Mucosa of stomach (tissue), 1 donor: ENCODE results near the gene ALS2CL.

Experiments used
- H3K27me3 ChIP-seq: one replicate; pipeline ENCODE4 v1.7.0; 2013; ENCODE audit warnings: mild to moderate bottlenecking, low read length; ENCODE audit not compliant: control insufficient read depth, insufficient read depth
- H3K36me3 ChIP-seq: one replicate; pipeline ENCODE4 v1.7.0; 2013; ENCODE audit warnings: low read length; ENCODE audit not compliant: control insufficient read depth, insufficient read depth
- H3K4me1 ChIP-seq: one replicate; pipeline ENCODE4 v1.7.0; 2013; ENCODE audit warnings: mild to moderate bottlenecking, low read length; ENCODE audit not compliant: control insufficient read depth, insufficient read depth
- H3K4me3 ChIP-seq: one replicate; pipeline ENCODE4 v1.7.0; 2013; ENCODE audit warnings: low read length
- H3K9ac ChIP-seq: one replicate; pipeline ENCODE4 v1.7.0; 2013; ENCODE audit warnings: mild to moderate bottlenecking, low read length, moderate library complexity
- H3K9me3 ChIP-seq: one replicate; pipeline ENCODE4 v1.7.0; 2013; ENCODE audit warnings: mild to moderate bottlenecking, low read length, moderate library complexity; ENCODE audit not compliant: control insufficient read depth
- donor health status: Pancreatic carcinoma.

Gene ALS2CL

DNA sequence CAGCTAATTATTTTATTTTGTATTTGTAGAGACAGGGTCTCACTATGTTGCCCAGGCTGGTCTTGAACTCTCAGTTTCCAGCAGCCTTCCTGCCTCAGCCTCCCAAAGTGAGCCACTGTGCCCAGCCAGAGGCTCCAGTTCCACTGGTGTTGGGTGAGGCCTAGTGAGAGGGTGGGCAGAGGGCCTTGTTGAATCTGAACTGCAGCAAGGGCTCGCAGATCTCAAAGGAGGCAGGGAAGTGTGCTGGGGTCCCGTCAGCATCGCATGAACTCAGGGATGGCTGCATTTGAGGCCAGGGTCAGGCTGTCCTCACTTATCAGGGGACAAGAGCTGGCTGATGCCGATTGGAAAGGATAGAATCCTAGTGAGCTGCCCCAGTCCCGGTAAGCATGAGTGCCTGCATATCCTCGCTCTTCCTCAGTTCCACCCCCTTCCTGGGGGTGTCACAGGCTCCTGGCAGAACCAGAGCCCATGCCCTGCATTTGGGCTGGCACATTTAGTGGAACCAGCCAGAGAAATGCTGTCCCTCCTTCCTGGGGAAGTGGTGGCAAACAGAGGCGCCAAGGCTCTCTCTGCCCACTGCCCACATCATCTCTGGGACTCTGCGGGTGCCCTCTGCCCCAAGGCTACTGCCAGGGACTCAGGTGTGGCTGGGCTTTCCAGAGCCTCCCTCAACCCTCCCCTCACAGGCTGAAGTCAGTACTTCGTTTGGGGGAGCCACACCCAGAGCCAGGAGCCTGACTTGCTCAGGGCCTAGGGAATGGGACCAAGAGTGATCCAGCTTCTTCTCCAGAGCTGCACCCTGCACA lies 24.1 kb downstream of the ALS2CL start:
- Histone ChIP-seq H3K4me3 (no peak overlapping the region), H3K9me3 (no peaks in the 10 kb centered on the region), H3K4me1 (no peaks in the 10 kb centered on the region), H3K9ac (no peak overlapping the region), H3K27me3 (peaks cover 9% of the 10 kb centered on the region), H3K36me3 (no peaks in the 10 kb centered on the region)

DNA sequence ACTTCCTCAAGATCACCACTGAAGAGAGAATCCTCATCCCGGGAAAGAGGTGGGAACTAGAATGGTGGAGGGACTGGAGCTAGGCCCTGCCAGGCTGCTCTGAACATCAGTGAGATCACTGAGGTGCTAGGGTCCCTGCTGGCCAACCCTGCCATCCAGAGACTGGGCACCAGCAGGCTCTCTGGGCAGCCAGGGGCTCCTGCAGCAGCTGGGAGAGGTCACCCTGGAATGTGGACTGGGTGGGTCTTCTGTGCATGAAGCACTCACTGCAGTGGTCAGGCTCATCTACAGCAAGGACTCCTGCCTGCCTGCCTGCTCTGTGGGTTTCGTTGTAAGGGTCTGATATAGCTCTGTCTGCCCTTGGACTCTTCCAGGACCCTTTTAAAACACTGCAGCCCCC lies 24.9 kb downstream of the ALS2CL start:
- H3K4me3 ChIP-seq = no peak overlapping the region
- no peaks in the 10 kb centered on the region for H3K4me1 ChIP-seq
- no peak overlapping the region for H3K9ac ChIP-seq
- no peaks in the 10 kb centered on the region for H3K9me3 ChIP-seq
- peaks cover 9% of the 10 kb centered on the region for H3K27me3 ChIP-seq
- H3K36me3 ChIP-seq = no peaks in the 10 kb centered on the region

DNA sequence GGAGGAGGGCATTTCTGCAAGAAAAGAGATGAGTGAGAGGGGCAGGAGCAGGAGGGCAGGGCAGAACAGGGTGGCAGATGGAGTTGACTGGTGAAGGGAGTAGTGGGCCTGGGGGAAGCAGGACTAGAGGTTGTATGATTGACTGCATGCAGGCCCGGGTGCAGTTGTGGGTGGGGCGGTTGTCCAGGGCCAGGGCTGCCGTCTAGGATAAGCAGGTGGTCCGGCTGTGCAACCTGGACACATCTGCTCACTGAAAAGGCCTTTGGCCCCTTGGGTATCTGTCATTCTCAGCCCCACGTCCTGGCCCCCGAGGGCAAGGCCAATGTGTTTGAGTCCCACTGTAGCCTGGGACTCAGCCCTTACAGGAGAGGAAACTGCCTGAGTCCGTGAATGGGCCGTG lies 25.4 kb downstream of the ALS2CL start:
- Histone ChIP-seq H3K4me3 (no peak overlapping the region), H3K36me3 (no peaks in the 10 kb centered on the region), H3K4me1 (no peaks in the 10 kb centered on the region), H3K9me3 (no peaks in the 10 kb centered on the region), H3K27me3 (peaks cover 9% of the 10 kb centered on the region), H3K9ac (no peak overlapping the region)

DNA sequence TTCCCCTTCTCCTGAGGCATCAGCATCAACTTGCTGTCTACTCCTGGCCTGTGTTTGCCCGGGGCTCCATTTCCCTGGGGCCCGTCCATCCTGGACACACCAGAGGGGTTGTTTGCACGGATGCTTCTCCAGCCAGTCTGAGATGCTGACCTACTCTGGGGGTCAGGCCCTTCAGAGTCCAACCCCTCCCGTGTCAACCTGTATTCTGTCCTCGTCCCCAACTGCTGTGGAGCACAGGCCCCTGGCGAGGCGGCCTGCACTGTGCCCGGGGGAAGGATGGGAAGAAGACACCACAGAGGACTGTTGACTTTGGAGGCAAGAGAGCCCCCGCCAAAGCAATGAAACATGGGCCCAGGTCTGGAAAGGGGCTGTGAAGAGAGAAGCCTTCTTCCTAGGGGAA lies 25.8 kb downstream of the ALS2CL start:
- H3K9me3 ChIP-seq = no peaks in the 10 kb centered on the region
- no peaks in the 10 kb centered on the region for H3K36me3 ChIP-seq
- H3K4me3 ChIP-seq = no peak overlapping the region
- no peak overlapping the region for H3K9ac ChIP-seq
- no peaks in the 10 kb centered on the region for H3K4me1 ChIP-seq
- peaks cover 9% of the 10 kb centered on the region for H3K27me3 ChIP-seq

DNA sequence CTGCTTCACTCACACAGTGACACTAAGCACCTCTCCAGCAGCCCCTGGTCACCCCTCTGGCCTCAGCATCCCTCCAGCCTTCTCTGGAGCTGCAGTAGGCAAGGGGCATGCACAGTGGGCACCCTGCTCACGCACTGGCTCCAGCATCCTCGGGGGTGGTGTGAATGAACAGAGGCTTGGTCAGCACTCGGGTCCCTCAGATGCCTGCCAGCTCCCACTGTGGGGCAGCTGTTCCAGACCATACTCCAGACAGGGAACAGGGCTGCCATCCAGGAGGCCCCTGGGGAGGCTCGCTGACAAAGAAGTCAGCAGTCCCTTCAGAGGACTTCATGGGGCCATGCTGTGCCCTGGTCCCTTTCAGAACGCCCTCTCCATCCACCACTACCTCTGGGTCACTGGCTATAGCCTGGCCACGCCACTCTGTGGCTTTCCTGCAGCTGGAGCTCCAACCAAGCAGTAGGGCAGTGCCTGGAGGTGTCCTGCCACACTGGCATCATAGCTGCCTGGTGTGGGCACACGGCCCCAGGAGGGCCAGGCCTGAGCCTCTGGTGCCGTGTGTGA lies 26.3 kb downstream of the ALS2CL start:
- Histone ChIP-seq H3K9ac (no peak overlapping the region), H3K36me3 (no peaks in the 10 kb centered on the region), H3K4me3 (no peak overlapping the region), H3K27me3 (peaks cover 9% of the 10 kb centered on the region), H3K4me1 (no peaks in the 10 kb centered on the region), H3K9me3 (no peaks in the 10 kb centered on the region)

DNA sequence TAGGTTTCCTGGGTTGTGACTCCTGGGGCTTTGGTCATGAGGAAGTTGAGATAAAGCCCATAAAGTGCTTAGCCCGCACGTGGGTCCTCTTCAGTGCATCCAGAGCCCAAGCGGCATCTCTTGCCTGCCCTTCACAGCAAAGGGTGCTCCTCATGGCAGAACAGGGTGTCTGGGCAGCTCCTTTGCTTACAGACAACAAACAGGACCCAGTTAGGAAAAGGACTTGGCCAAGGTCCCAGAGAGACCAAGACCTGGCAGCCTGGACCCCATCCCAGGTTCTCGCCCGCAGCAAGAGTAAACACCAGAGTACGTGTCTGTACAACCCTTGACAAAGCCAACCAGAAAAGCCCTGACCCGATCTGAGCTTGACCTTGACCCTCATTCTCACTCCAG lies 27.0 kb downstream of the ALS2CL start:
- no peak overlapping the region for H3K4me3 ChIP-seq
- no peaks in the 10 kb centered on the region for H3K36me3 ChIP-seq
- H3K9me3 ChIP-seq = no peaks in the 10 kb centered on the region
- no peaks in the 10 kb centered on the region for H3K4me1 ChIP-seq
- no peak overlapping the region for H3K9ac ChIP-seq
- H3K27me3 ChIP-seq = peaks cover 9% of the 10 kb centered on the region

DNA sequence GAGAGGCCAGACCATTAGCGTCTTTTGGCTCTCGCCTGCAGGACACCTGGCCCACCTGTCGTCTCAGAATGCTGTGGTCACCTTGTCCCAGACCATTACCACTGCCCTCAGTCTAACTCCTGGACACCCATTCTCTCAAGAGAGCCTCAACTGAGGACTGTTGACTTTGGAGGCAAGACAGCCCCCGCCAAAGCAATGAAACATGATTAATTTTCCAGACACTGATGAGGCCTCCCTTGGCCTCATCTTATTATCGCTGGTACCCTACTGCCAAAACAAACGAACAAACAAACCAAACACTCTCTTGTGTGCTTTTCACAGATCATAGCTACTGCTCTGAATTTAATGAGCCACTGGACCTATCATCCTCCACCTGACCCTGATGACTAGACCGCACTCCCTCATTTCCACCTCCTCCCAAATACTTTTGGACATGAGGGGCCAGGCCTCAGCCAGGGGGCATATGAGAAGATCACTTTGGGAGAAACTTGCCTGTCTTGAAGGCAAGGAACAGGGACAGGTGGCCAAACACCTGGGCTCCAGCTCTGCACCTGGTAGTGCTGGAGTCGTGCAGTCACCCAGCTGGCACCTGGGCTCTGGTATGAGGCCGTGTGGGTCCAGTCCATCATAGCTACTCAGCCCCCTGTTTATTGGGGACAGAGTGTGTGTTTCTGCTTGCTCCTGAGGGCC lies 27.6 kb downstream of the ALS2CL start:
- Histone ChIP-seq H3K9me3 (no peaks in the 10 kb centered on the region), H3K27me3 (peaks cover 9% of the 10 kb centered on the region), H3K4me1 (no peaks in the 10 kb centered on the region), H3K36me3 (no peaks in the 10 kb centered on the region), H3K9ac (no peak overlapping the region), H3K4me3 (no peak overlapping the region)

DNA sequence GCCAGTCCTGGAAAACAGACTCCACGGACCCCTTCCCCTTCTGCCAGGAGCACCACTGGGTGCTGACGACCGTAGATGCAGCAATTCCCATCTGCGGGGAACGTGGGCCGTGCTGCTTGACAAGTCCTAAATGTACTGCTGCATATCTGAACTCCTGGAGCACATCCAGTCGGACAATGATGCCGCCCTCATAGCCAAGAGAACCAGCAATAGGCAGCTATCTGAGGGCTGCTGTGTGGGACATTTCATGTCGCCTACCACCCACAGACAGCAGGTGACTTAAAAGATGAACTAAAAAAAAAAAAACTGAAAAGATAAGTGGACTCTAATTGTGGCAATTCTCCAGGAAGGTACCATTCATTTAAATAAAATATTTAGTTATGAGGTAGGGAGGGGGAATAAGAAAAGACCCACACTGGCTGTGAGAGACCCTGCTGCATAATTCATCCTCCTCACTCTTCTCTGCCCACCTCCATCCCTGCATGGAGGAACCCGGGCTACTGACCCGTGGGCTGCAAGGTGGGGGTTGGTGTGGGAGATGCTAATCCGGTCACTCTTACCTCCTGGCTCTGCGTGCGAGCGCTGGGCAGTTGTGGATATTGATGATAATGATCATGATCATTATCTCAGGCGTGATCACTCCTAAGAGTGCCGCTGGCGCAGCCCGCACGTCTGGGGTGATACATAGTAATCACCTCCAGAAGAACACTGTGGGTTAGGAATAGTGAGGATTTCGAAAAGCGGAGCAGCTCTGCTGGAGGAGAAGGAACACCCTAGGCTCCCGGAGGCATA lies 28.3 kb downstream of the ALS2CL start:
- H3K4me3 ChIP-seq = no peak overlapping the region
- no peak overlapping the region for H3K9ac ChIP-seq
- H3K27me3 ChIP-seq = peaks cover 9% of the 10 kb centered on the region
- H3K4me1 ChIP-seq = no peaks in the 10 kb centered on the region
- no peaks in the 10 kb centered on the region for H3K9me3 ChIP-seq
- H3K36me3 ChIP-seq = no peaks in the 10 kb centered on the region

DNA sequence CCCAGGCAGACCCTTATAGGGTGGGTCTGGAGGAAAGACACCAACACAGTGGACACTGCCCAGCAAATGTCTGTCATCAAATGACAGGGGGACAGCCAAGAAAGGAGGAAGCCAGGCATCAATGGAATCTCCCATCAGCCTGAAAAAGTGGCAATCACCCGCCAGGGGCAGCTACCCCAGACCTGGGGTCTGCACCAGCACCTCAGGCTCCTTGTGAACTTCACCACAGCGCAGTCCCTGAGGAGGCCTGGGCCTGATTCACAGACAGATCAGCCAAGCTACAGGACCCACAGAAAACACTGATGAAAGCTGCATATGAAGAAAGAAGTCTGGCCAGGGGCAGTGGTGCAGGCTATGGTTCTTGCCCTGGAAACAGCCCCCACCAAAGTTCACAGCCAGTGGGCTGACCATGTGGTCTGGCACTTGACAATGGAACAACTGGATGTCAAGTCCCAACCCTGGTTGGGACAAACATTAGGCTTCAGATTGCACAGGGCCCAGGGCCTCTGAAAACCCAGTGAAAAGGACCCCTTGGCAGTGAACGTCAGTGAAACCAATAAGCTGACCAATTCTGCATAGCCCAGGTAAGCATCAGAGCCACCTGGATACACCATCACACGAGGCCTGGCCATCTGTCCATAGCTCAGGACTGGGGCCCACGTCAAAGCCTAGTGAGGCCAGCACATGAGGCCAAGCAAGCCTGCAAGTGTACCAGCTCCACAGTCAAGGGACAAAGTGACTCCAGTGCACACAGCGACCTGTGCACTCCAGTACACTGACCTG lies 29.1 kb downstream of the ALS2CL start:
- Histone ChIP-seq H3K9me3 (no peaks in the 10 kb centered on the region), H3K36me3 (no peaks in the 10 kb centered on the region), H3K27me3 (peaks cover 9% of the 10 kb centered on the region), H3K9ac (no peak overlapping the region), H3K4me3 (no peak overlapping the region), H3K4me1 (no peaks in the 10 kb centered on the region)

DNA sequence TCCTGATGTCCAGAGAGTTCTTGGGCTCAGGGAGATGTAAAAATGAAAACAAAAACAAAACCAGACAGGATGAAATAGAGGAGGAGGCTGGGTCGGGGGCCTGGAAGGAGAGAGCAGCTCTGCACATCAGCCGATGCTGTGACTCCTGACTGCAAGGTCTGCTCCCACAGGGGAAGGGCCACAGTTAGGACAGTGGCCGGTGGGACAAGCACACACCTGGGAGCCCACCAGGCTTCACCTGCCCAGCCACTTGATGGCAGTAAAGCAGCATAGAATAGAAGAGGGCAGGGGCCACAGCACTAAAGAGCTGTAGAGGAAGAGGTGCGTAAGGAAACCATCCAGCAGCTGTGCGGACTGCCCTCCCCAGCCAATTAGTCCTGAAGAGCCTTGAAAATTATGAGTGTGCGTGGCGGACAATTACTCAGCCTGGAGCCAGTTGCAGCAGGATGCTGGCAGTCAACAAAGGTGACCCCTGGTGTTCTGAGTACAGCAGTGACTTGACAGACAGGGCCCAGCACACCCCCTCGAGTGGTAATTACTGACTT lies 29.8 kb downstream of the ALS2CL start:
- Histone ChIP-seq H3K4me3 (no peak overlapping the region), H3K9ac (no peak overlapping the region), H3K27me3 (peaks cover 9% of the 10 kb centered on the region), H3K9me3 (no peaks in the 10 kb centered on the region), H3K4me1 (no peaks in the 10 kb centered on the region), H3K36me3 (no peaks in the 10 kb centered on the region)

DNA sequence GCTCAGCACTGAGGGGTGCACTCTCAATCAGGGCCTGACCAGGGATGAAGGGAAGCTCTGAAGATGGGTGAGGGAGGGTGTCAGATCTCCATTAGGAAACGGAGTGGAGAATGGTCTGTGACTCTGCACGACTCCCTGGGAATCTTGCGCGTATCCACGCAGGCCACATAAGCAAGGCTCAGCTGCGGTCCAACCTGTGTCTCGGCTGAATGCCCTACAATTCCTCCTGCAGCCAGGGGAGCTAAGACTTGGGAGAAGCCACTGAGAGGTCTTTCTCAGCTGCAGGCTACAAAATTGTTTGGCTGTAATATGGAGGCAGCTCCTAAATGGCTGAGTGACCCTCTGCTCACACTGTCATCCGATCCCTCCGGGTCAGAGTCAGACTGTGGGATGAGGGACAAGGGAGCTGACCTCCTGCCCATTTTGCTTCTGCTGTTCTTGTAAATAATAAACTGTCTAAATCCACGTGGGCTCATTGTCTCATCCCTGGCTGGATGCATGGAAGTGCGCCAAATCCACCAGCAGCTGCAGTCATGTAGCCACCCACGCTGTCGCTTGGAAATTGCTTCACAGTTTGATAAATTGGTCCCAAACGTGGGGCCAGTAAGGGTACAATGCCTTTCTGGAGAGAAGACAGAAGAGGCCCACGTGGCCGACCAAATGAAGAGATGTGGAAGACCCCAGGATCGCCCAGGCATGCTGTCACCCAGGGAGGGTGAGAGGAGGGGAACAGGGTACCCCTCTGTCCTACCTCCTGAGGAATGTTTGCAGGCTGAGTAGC lies 30.5 kb downstream of the ALS2CL start:
- H3K9me3 ChIP-seq = no peaks in the 10 kb centered on the region
- H3K4me3 ChIP-seq = no peak overlapping the region
- H3K4me1 ChIP-seq = no peaks in the 10 kb centered on the region
- peaks cover 9% of the 10 kb centered on the region for H3K27me3 ChIP-seq
- H3K36me3 ChIP-seq = no peaks in the 10 kb centered on the region
- H3K9ac ChIP-seq = no peak overlapping the region
